Fibroblast of lung (primary cell): ENCODE measurements around the gene TBX3. TPM values are rescaled to one million over a fixed set of nuclear protein-coding genes. Genes with fewer than 3 reads are reported as not detected.
A peak's percentile ranks its signal among the peaks of the same experiment; 100 is the strongest.

Experiments used
- DNase-seq, 2 donors: peaks; one replicate each; pipeline versions ENCODE4 v3.0.0 to v3.0.0-alpha.2; 2010; ENCODE audit warnings: low read depth in 2 of 2
- H2AFZ ChIP-seq: 2 replicates; pipeline ENCODE4 v1.5.1; 2012; ENCODE audit warnings: low read length, control low read depth, inconsistent platforms
- H3K27ac ChIP-seq: 2 replicates; pipeline ENCODE4 v1.5.1; 2011; ENCODE audit warnings: low read length, control low read depth; ENCODE audit not compliant: insufficient read depth
- H3K27me3 ChIP-seq: 2 replicates; pipeline ENCODE4 v1.5.1; 2011; ENCODE audit warnings: mild to moderate bottlenecking, low read length; ENCODE audit not compliant: control insufficient read depth, insufficient read depth
- H3K36me3 ChIP-seq: 2 replicates; pipeline ENCODE4 v1.5.1; 2011; ENCODE audit warnings: low read length; ENCODE audit not compliant: control insufficient read depth, insufficient read depth
- H3K4me1 ChIP-seq: 2 replicates; pipeline ENCODE4 v1.5.1; 2011; ENCODE audit warnings: low read length; ENCODE audit not compliant: control insufficient read depth, insufficient read depth; ENCODE audit errors: extremely low read depth
- H3K4me2 ChIP-seq: 2 replicates; pipeline ENCODE4 v1.5.1; 2011; ENCODE audit warnings: low read length, control low read depth; ENCODE audit not compliant: insufficient read depth; ENCODE audit errors: extremely low read depth
- H3K4me3 ChIP-seq, 4 experiments: fragments of 200-600 bp in 1 of 4; sonication (generic) in 1 of 4; replicated peaks in 1 of 4; 2 replicates each; pipeline ENCODE4 v1.5.1; 2011 to 2016; ENCODE audit warnings: low read length in 4 of 4, low read depth in 3 of 4, mild to moderate bottlenecking in 3 of 4, control low read depth in 2 of 4, inconsistent platforms in 1 of 4, mixed read lengths in 1 of 4; ENCODE audit not compliant: insufficient read depth in 1 of 4; ENCODE audit errors: control extremely low read depth in 1 of 4
- H3K79me2 ChIP-seq: 2 replicates; pipeline ENCODE4 v1.5.1; 2012; ENCODE audit warnings: mild to moderate bottlenecking, low read length, inconsistent platforms; ENCODE audit not compliant: control insufficient read depth, insufficient read depth
- H3K9ac ChIP-seq: 2 replicates; pipeline ENCODE4 v1.5.1; 2011; ENCODE audit warnings: mild to moderate bottlenecking, low read length, control low read depth; ENCODE audit not compliant: insufficient read depth
- H3K9me3 ChIP-seq: 2 replicates; pipeline ENCODE4 v1.5.1; 2012; ENCODE audit warnings: low read depth, low read length; ENCODE audit not compliant: control insufficient read depth, insufficient read depth
- H4K20me1 ChIP-seq: 2 replicates; pipeline ENCODE4 v1.5.1; 2011; ENCODE audit warnings: low read length; ENCODE audit not compliant: control insufficient read depth, insufficient read depth; ENCODE audit errors: extremely low read depth
- EZH2 ChIP-seq: IDR thresholded peaks from 2 replicates; pipeline ENCODE4 v1.5.1; 2012; ENCODE audit warnings: low read length, control low read depth, mild to moderate bottlenecking; ENCODE audit errors: missing control alignments
- polyA plus RNA-seq, 2 donors: library from polyadenylated mRNA; depleted of rRNA in 1 of 2; stranded (reverse) in 1 of 2; unstranded in 1 of 2; fragments of >200 nt; gene quantifications; 2 replicates each; pipeline ENCODE4 v1.2.1, GENCODE V29; 2011 to 2012; ENCODE audit warnings: missing spikeins in 1 of 2
- total RNA-seq: library from RNA; depleted of rRNA; stranded (reverse); fragments of >200 nt; gene quantifications from 2 replicates; pipeline ENCODE4 v1.2.1, GENCODE V29; 2014
- TF ChIP-seq, protein P1 (sequence below), 2 donors: IDR thresholded peaks in 1 of 2; conservative IDR thresholded peaks in 1 of 2; 1 replicate in 1 of 2; 2 replicates in 1 of 2; pipeline ENCODE4 v1.5.1; 2011 to 2012; ENCODE audit warnings: low read length in 2 of 2, control low read depth in 1 of 2, inconsistent platforms in 1 of 2, low read depth in 1 of 2, mild to moderate bottlenecking in 1 of 2

The TBX3 gene
- total and polyA plus RNA-seq, 2 donors (not counting 1 experiment from before 2014, with no cell fraction given) = 19.9 to 66.4 TPM

DNA sequence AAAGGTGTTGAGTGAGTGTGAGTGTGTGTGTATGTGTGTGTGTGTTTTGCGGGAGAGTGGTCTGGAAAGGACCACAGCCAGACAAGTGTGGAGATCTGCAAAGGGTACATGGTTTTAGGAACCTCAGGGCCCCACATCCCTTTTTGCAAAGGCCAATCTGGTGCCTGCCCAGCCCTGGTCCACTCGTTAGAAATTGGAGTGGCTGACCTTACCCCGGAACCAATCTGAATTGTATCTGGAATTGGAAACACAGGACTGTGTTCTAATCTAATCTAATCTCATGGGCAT is 11.3 kb upstream of the TBX3 start:
- no peak overlapping the region for H3K9ac ChIP-seq
- DNase-seq = no peak
- no peak overlapping the region for H3K4me2 ChIP-seq
- no peaks in the 10 kb centered on the region for H3K9me3 ChIP-seq
- no peaks in the 10 kb centered on the region for H3K27me3 ChIP-seq
- H3K36me3 ChIP-seq = no peaks in the 10 kb centered on the region
- peaks cover 6% of the 10 kb centered on the region for H3K4me1 ChIP-seq
- TF ChIP-seq EZH2 = no peak
- TF ChIP-seq, protein P1, sequence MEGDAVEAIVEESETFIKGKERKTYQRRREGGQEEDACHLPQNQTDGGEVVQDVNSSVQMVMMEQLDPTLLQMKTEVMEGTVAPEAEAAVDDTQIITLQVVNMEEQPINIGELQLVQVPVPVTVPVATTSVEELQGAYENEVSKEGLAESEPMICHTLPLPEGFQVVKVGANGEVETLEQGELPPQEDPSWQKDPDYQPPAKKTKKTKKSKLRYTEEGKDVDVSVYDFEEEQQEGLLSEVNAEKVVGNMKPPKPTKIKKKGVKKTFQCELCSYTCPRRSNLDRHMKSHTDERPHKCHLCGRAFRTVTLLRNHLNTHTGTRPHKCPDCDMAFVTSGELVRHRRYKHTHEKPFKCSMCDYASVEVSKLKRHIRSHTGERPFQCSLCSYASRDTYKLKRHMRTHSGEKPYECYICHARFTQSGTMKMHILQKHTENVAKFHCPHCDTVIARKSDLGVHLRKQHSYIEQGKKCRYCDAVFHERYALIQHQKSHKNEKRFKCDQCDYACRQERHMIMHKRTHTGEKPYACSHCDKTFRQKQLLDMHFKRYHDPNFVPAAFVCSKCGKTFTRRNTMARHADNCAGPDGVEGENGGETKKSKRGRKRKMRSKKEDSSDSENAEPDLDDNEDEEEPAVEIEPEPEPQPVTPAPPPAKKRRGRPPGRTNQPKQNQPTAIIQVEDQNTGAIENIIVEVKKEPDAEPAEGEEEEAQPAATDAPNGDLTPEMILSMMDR (conservative IDR thresholded peaks at IDR 0.05 in 1 of 2, IDR thresholded peaks at IDR 0.05 in 1 of 2; ENCODE audit: low read depth in 1 of 2, low read length in 2 of 2) = no peak
- H3K4me3 ChIP-seq = no peak overlapping the region
- H3K27ac ChIP-seq = no peak overlapping the region
- H2AFZ ChIP-seq = no peak overlapping the region
- H3K79me2 ChIP-seq = peaks cover 4% of the 10 kb centered on the region
- no peaks in the 10 kb centered on the region for H4K20me1 ChIP-seq

DNA sequence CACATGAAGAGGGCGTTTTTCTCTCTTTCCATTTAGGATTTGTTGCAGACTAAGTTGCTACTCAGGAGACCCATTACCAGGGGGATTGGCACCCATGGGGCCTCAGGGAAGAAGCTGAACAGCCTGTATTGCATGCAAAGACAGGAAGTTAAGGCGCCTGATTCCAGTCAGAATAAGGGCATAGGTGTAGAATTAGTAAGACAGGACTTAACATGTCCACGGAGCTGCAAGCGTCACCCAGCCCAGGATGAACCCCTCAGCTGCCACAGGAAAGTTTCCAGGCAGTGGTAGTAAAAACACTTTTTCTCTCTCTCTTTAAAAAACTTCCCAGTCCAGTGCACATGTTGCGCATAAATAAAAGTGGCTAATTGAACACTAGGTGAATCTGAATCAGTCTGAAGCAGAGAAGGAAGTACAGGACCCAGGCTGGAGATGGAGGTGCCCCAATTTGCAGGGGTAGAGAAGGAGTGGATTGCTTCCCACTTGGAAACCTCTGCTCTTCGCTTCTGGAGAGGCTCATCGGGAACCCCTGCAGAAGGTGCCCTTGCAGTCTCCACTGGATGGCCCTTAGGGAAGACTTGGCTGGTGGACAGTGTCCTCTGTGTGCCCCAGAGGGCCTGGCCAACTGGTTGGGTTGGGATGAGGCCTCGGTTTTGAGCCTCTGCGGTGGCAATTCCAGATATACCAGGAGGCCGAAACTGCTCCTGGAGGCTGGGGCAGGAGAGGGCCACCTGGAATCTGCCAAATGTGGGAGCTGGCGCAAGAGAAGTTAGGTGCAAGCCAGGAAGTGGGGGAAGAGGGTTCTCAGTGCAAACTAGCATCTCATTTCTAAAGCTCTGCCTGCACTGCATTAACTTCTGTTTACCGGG is 10.7 kb upstream of the TBX3 start:
- Histone ChIP-seq H2AFZ (no peak overlapping the region), H3K4me3 (peak overlapping the region in 1 of 4 experiments; percentile 81), H3K36me3 (no peaks in the 10 kb centered on the region), H3K9ac (no peak overlapping the region), H3K4me2 (peak overlapping the region; percentile 27), H3K79me2 (peaks cover 4% of the 10 kb centered on the region), H3K4me1 (peaks cover 6% of the 10 kb centered on the region), H4K20me1 (no peaks in the 10 kb centered on the region), H3K27me3 (no peaks in the 10 kb centered on the region), H3K27ac (no peak overlapping the region), H3K9me3 (no peaks in the 10 kb centered on the region)
- TF ChIP-seq, protein P1 (conservative IDR thresholded peaks at IDR 0.05 in 1 of 2, IDR thresholded peaks at IDR 0.05 in 1 of 2; ENCODE audit: low read depth in 1 of 2, low read length in 2 of 2) = no peak
- TF ChIP-seq EZH2 = no peak
- DNase-seq = no peak

DNA sequence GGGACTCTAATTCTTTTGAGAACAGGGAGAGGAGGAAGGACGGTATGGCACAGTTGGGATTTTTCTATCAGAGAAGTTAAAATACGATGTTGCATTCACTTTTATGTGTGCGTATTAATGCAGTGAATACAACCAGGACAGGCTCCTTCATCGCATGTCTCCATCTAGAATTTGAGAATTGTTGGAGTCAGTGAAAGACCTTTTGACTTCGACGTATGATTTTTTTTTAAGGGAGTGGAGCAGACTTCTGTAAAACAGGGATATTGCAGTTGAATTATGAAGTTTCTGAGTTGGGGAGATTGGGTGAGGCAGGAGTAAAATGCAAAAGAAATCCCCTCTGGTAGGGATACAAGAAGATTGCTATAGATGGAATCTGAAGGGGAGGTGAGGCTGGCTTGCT is 9.6 kb upstream of the TBX3 start:
- no peak for DNase-seq
- Histone ChIP-seq H3K27ac (peak overlapping the region; percentile 90), H4K20me1 (no peaks in the 10 kb centered on the region), H3K36me3 (no peaks in the 10 kb centered on the region), H3K4me2 (peak overlapping the region; percentile 93), H3K4me3 (peak overlapping the region; percentile 61 to 81 (median 69)), H3K27me3 (no peaks in the 10 kb centered on the region), H3K9me3 (no peaks in the 10 kb centered on the region), H3K4me1 (peaks cover 11% of the 10 kb centered on the region), H3K9ac (no peak overlapping the region), H2AFZ (peak overlapping the region; percentile 7), H3K79me2 (peaks cover 4% of the 10 kb centered on the region)
- TF ChIP-seq EZH2 = no peak
- TF ChIP-seq, protein P1 (conservative IDR thresholded peaks at IDR 0.05 in 1 of 2, IDR thresholded peaks at IDR 0.05 in 1 of 2; ENCODE audit: low read depth in 1 of 2, low read length in 2 of 2) = no peak
